K562 (cell line): ENCODE measurements around the gene CCNA1. TPM values are rescaled to one million over a fixed set of nuclear protein-coding genes. Genes with fewer than 3 reads are reported as not detected.

ENCODE experiments used
- ATAC-seq: fragments of 200-7000 bp; cut with Tn5 transposase; 3 replicates; pipeline ENCODE4 v1.9.1; 2020; ENCODE audit warnings: moderate library complexity
- Bru-seq: library from RNA; stranded (reverse); fragments of 400-500 nt; gene quantifications from one replicate; lab custom pipeline; 2021; lab: Mats Ljungman, UMichigan
- BruChase-seq, 2 experiments: library from RNA; stranded (reverse); fragments of 400-500 nt; gene quantifications; one replicate each; lab custom pipeline; 2021; lab: Mats Ljungman, UMichigan
- BruUV-seq: library from RNA; stranded (reverse); fragments of 400-500 nt; replicated peaks from 2 replicates; lab custom pipeline; 2021; lab: Mats Ljungman, UMichigan
- CTCF ChIA-PET: fragments of 300-600 bp; formaldehyde crosslinking; extraction: SDS; loops from one replicate; lab custom pipeline; 2021; ENCODE audit warnings: low intra/inter-chr PET ratio; lab: Yijun Ruan, JAX
- POLR2A ChIA-PET: fragments of 300-600, 350-650 bp; sonication (Branson Sonifier 250); formaldehyde crosslinking; extraction: SDS; loops from one replicate; lab custom pipeline; 2021; ENCODE audit warnings: antibody characterized with exemption, inconsistent platforms; lab: Yijun Ruan, JAX
- DNase-seq, 4 experiments: peaks; one replicate each; pipeline versions ENCODE4 v3.0.0 to v3.0.0-alpha.2; 2011 to 2018; ENCODE audit warnings: low spot score in 3 of 4, mixed read lengths in 3 of 4; ENCODE audit errors: extremely low read depth in 1 of 4
- FAIRE-seq: peaks from 2 replicates; lab custom pipeline; 2011; peaks lifted over from hg19 to GRCh38; lab: Jason Lieb, UNC
- H2AFZ ChIP-seq: 2 replicates; pipeline ENCODE4 v1.6.0; 2011; ENCODE audit warnings: low read depth, low read length, control low read depth, inconsistent platforms
- H3K27ac ChIP-seq: fragments of 200-600 bp; 3 replicates; pipeline ENCODE4 v1.8.0; 2011; ENCODE audit warnings: low read depth, mild to moderate bottlenecking, control low read depth, inconsistent platforms, low read length, moderate library complexity, mixed read lengths; ENCODE audit errors: extremely low read depth
- H3K27me3 ChIP-seq, 2 experiments: fragments of 300-600 bp in 1 of 2; 2 replicates in 1 of 2; 3 replicates in 1 of 2; pipeline versions ENCODE4 v1.6.0 to v1.8.0; 2011; ENCODE audit warnings: inconsistent platforms in 2 of 2, low read length in 2 of 2, mild to moderate bottlenecking in 1 of 2, mixed read lengths in 1 of 2, moderate library complexity in 1 of 2; ENCODE audit not compliant: control insufficient read depth in 2 of 2, insufficient read depth in 2 of 2
- H3K36me3 ChIP-seq: fragments of 300-600 bp; 3 replicates; pipeline ENCODE4 v1.8.0; 2011; ENCODE audit warnings: mild to moderate bottlenecking, low read length, inconsistent platforms; ENCODE audit not compliant: control insufficient read depth, insufficient read depth
- H3K4me1 ChIP-seq, 2 experiments: fragments of 200-600 bp in 1 of 2; replicated peaks in 1 of 2; 2 replicates in 1 of 2; 3 replicates in 1 of 2; pipeline versions ENCODE4 v1.5.1 to v1.8.0; 2011; ENCODE audit warnings: inconsistent platforms in 2 of 2, low read length in 2 of 2, mild to moderate bottlenecking in 1 of 2, mixed read lengths in 1 of 2, moderate library complexity in 1 of 2; ENCODE audit not compliant: control insufficient read depth in 2 of 2, insufficient read depth in 2 of 2
- H3K4me2 ChIP-seq: 2 replicates; pipeline ENCODE4 v1.6.1; 2011; ENCODE audit warnings: low read length, control low read depth, inconsistent platforms, mixed read lengths; ENCODE audit not compliant: insufficient read depth
- H3K4me3 ChIP-seq: fragments of 200-600 bp; sonication (generic), shearing (Covaris generic); 2 replicates; pipeline ENCODE4 v1.5.1; 2016; ENCODE audit warnings: control low read depth, inconsistent platforms
- H3K79me2 ChIP-seq: fragments of 200-600 bp; 3 replicates; pipeline ENCODE4 v1.8.0; 2011; ENCODE audit warnings: low read length, inconsistent platforms; ENCODE audit not compliant: control insufficient read depth, insufficient read depth
- H3K9ac ChIP-seq, 2 experiments: 2 replicates each; pipeline versions ENCODE4 v1.6.0 to v1.6.1; 2011; ENCODE audit warnings: low read depth in 2 of 2, low read length in 2 of 2, control low read depth in 1 of 2, inconsistent platforms in 1 of 2, mild to moderate bottlenecking in 1 of 2, mixed read lengths in 1 of 2; ENCODE audit not compliant: insufficient read depth in 1 of 2
- H3K9me1 ChIP-seq: one replicate; pipeline ENCODE4 v1.6.0; 2011; ENCODE audit warnings: inconsistent platforms, mild to moderate bottlenecking, low read length, moderate library complexity; ENCODE audit not compliant: control insufficient read depth, insufficient read depth
- H3K9me3 ChIP-seq: replicated peaks from 2 replicates; pipeline ENCODE4 v1.5.1; 2011; ENCODE audit warnings: low read depth, low read length, inconsistent platforms; ENCODE audit not compliant: control insufficient read depth, insufficient read depth
- H4K20me1 ChIP-seq: replicated peaks from 2 replicates; pipeline ENCODE4 v1.6.1; 2011; ENCODE audit warnings: low read length, inconsistent platforms, mixed read lengths; ENCODE audit not compliant: control insufficient read depth, insufficient read depth
- FOXK2 ChIP-seq, 2 experiments: fragments of 450-650 bp; IDR thresholded peaks in 1 of 2; conservative IDR thresholded peaks in 1 of 2; 2 replicates each; pipeline ENCODE4 v1.6.1; 2016; ENCODE audit warnings: low read depth in 2 of 2, mild to moderate bottlenecking in 1 of 2
- RFX1 ChIP-seq: fragments of 450-650 bp; IDR thresholded peaks from 2 replicates; pipeline ENCODE4 v1.6.1; 2016; ENCODE audit warnings: mild to moderate bottlenecking, moderate library complexity
- TAF15 ChIP-seq: fragments of 200-400 bp; formaldehyde crosslinking; IDR thresholded peaks from 2 replicates; pipeline ENCODE4 v1.6.1; 2017; ENCODE audit warnings: mild to moderate bottlenecking, low read depth, low read length, moderate library complexity
- WGBS: fragments of 100-300 bp; shearing (Covaris generic); methylation state at CpG from one replicate; pipeline ENCODE4 v1.1.6; 2016; ENCODE audit warnings: low coverage, mixed read lengths; ENCODE audit not compliant: insufficient coverage; ENCODE audit errors: missing lambda C conversion rate; 5-methylcytosine and 5-hydroxymethylcytosine counted together
- in situ Hi-C: fragments of 300-500 bp; cut with MboI; formaldehyde crosslinking; loops from 4 replicates; pipeline ENCODE4 v1.15.0; 2018; ENCODE audit warnings: inconsistent platforms, mixed read lengths
- intact Hi-C: fragments of 100-400 bp; cut with micrococcal nuclease; formaldehyde crosslinking; loops from 2 replicates; pipeline ENCODE4 v1.14.2; 2022
- long read RNA-seq, 3 experiments: library from polyadenylated mRNA in 2 of 3; library from RNA in 1 of 3; unstranded in 2 of 3; stranded (forward) in 1 of 3; transcript quantifications; one replicate each; pipeline ENCODE4 v2.0.0, GENCODE V29; 2019 to 2022
- polyA minus RNA-seq, 3 experiments: library from RNA; depleted of rRNA, polyadenylated mRNA; stranded (reverse); fragments of >200 nt; gene quantifications; 2 replicates each; pipeline ENCODE4 v1.2.3, GENCODE V29; 2011
- polyA plus RNA-seq, 8 experiments: library from polyadenylated mRNA; depleted of rRNA in 4 of 8; stranded (reverse) in 5 of 8; unstranded in 3 of 8; fragments of >200 nt; fragmentation: Nextera tagmentation in 2 of 8; fragmentation: Illumina TruSeq in 1 of 8; extraction: Ambion mirVana in 2 of 8; extraction: Trizol in 1 of 8; gene quantifications; 2 replicates each; pipeline versions ENCODE4 v1.2.1 to v1.2.3, GENCODE V29; 2011 to 2014; ENCODE audit warnings: inconsistent platforms in 1 of 8, missing spikeins in 1 of 8
- total RNA-seq, 7 experiments: library from RNA; depleted of rRNA in 6 of 7; stranded (reverse); fragments of >200 nt in 6 of 7; fragmentation: Illumina TruSeq in 2 of 7; extraction: Trizol in 2 of 7; gene quantifications; 2 replicates each; pipeline versions ENCODE4 v1.2.1 to v1.2.3, GENCODE V29; 2011 to 2021; ENCODE audit warnings: low replicate concordance in 1 of 7
- TF ChIP-seq, protein P1 (sequence below): fragments of 450-650 bp; formaldehyde crosslinking; IDR thresholded peaks from 2 replicates; pipeline ENCODE4 v1.4.0; 2020; ENCODE audit warnings: mild to moderate bottlenecking, mixed read lengths
- TF ChIP-seq, protein P2 (sequence below): fragments of 450-650 bp; IDR thresholded peaks from 2 replicates; pipeline ENCODE4 v1.6.1; 2018; ENCODE audit not compliant: partially characterized antibody

CCNA1 gene
- total RNA-seq (2011; cell fraction: chromatin; rRNA removed; ENCODE audit: low replicate concordance): not detected in 2 replicates
- total RNA-seq (2011; cell fraction: nucleolus; rRNA removed): not detected in 2 replicates
- not detected in 2 replicates for total RNA-seq (2011; cell fraction: nucleoplasm; rRNA removed)
- total RNA-seq (2014; rRNA removed): not detected in 2 replicates
- not detected in 2 replicates for total RNA-seq (2014; rRNA removed; fragmentation: Illumina TruSeq; extraction: Trizol)
- total RNA-seq (2015; rRNA removed; fragmentation: Illumina TruSeq; extraction: Trizol): not detected in 2 replicates
- not detected in 2 replicates for total RNA-seq (2021)
- 0.04 and 0.08 TPM in 2 replicates for polyA plus RNA-seq (2011; rRNA removed)
- 0.07 TPM in 1 of 2 replicates, not detected in the other for polyA plus RNA-seq (2011; cell fraction: cytosol; rRNA removed)
- not detected in 2 replicates for polyA plus RNA-seq (2011; cell fraction: nucleus; rRNA removed)
- polyA plus RNA-seq (2012): not detected in 2 replicates
- not detected in 2 replicates for polyA plus RNA-seq (2014; fragmentation: Illumina TruSeq; extraction: Trizol)
- polyA plus RNA-seq (2014; fragmentation: Nextera tagmentation; extraction: Ambion mirVana): not detected
- polyA plus RNA-seq (2014; rRNA removed): not detected in 2 replicates
- not detected in 2 replicates for polyA minus RNA-seq (2011; rRNA and poly(A)+ RNA removed)
- polyA minus RNA-seq (2011; cell fraction: cytosol; rRNA and poly(A)+ RNA removed): not detected in 2 replicates
- not detected in 2 replicates for polyA minus RNA-seq (2011; cell fraction: nucleus; rRNA and poly(A)+ RNA removed)
- not detected for Bru-seq, nascent RNA
- BruChase-seq, experiment 1, labeled RNA remaining after a 2-hour chase: not detected
- not detected for BruChase-seq, experiment 2, labeled RNA remaining after a 6-hour chase
- long read RNA-seq, experiment 1: 0 reads
- long read RNA-seq, experiment 2: 0 reads
- long read RNA-seq, experiment 3: 0 reads

DNA sequence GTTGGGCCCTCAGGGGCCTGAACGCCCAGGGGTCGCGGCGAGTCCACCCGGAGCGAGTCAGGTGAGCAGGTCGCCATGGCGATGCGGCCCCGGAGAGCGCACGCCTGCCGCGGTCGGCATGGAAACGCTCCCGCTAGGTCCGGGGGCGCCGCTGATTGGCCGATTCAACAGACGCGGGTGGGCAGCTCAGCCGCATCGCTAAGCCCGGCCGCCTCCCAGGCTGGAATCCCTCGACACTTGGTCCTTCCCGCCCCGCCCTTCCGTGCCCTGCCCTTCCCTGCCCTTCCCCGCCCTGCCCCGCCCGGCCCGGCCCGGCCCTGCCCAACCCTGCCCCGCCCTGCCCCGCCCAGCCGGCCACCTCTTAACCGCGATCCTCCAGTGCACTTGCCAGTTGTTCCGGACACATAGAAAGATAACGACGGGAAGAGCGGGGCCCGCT is at the start of gene CCNA1:
TSS of gene CCNA1 (plus strand) at position 390 of the 439 bp plus-strand sequence. CDS start 562 bp downstream, outside the sequence.
- FAIRE-seq: no peak
- BruUV-seq: no TSS peak
- H3K27me3 ChIP-seq: peaks cover 6 to 20% of the 10 kb centered on the region in 2 experiments; a peak in 3 of 5 replicates
- H3K9ac ChIP-seq: no peak within 1 kb of the TSS
- peaks cover 0 to 11% of the 10 kb centered on the region in 2 experiments; a peak in 2 of 5 replicates for H3K4me1 ChIP-seq
- CTCF ChIA-PET: no interaction called here
- peak; percentile 85 for ATAC-seq
- H3K4me3 ChIP-seq: no peak within 1 kb of the TSS
- 0% methylated on average over 4 of the region's 46 CpGs for WGBS
- H3K27ac ChIP-seq: no peak within 1 kb of the TSS
- DNase-seq: peak; percentile 10 to 45 (median 32)
- intact Hi-C loops: no loop called here
- no peaks in the 10 kb centered on the region for H3K79me2 ChIP-seq
- TF ChIP-seq TAF15 (no peak), RFX1 (peak; percentile 24; the same call in 1 of the 2 replicates), FOXK2 (conservative IDR thresholded peaks at IDR 0.05 in 1 of 2, IDR thresholded peaks at IDR 0.05 in 1 of 2; ENCODE audit: low read depth in 2 of 2) (no peak)
- TF ChIP-seq, protein P1, sequence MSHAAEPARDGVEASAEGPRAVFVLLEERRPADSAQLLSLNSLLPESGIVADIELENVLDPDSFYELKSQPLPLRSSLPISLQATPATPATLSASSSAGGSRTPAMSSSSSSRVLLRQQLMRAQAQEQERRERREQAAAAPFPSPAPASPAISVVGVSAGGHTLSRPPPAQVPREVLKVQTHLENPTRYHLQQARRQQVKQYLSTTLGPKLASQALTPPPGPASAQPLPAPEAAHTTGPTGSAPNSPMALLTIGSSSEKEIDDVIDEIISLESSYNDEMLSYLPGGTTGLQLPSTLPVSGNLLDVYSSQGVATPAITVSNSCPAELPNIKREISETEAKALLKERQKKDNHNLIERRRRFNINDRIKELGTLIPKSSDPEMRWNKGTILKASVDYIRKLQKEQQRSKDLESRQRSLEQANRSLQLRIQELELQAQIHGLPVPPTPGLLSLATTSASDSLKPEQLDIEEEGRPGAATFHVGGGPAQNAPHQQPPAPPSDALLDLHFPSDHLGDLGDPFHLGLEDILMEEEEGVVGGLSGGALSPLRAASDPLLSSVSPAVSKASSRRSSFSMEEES (CRISPR knock-in tag): no peak
- TF ChIP-seq, protein P2, sequence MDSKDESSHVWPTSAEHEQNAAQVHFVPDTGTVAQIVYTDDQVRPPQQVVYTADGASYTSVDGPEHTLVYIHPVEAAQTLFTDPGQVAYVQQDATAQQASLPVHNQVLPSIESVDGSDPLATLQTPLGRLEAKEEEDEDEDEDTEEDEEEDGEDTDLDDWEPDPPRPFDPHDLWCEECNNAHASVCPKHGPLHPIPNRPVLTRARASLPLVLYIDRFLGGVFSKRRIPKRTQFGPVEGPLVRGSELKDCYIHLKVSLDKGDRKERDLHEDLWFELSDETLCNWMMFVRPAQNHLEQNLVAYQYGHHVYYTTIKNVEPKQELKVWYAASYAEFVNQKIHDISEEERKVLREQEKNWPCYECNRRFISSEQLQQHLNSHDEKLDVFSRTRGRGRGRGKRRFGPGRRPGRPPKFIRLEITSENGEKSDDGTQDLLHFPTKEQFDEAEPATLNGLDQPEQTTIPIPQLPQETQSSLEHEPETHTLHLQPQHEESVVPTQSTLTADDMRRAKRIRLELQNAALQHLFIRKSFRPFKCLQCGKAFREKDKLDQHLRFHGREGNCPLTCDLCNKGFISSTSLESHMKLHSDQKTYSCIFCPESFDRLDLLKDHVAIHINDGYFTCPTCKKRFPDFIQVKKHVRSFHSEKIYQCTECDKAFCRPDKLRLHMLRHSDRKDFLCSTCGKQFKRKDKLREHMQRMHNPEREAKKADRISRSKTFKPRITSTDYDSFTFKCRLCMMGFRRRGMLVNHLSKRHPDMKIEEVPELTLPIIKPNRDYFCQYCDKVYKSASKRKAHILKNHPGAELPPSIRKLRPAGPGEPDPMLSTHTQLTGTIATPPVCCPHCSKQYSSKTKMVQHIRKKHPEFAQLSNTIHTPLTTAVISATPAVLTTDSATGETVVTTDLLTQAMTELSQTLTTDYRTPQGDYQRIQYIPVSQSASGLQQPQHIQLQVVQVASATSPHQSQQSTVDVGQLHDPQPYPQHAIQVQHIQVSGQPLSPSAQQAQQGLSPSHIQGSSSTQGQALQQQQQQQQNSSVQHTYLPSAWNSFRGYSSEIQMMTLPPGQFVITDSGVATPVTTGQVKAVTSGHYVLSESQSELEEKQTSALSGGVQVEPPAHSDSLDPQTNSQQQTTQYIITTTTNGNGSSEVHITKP: peak; percentile 32
- no peaks in the 10 kb centered on the region for H4K20me1 ChIP-seq
- in situ Hi-C loops: no loop called here
- no peaks in the 10 kb centered on the region for H3K9me1 ChIP-seq
- no peaks in the 10 kb centered on the region for H3K36me3 ChIP-seq
- no peak within 1 kb of the TSS for H2AFZ ChIP-seq
- H3K9me3 ChIP-seq: no peaks in the 10 kb centered on the region
- POLR2A ChIA-PET: interaction anchor here (0.8 kb wide), 1 partner anchor 326 kb away, joined by 3 read pairs; no protein-coding TSS in a partner anchor
- H3K4me2 ChIP-seq: no peak within 1 kb of the TSS
